Trophoblast cell (in vitro differentiated cells and primary cell): ENCODE results near the gene INTU. TPM values are rescaled to one million over a fixed set of nuclear protein-coding genes. Genes with fewer than 3 reads are reported as not detected.
"Not testable (repeated sequence)": the region's sequence is repeated elsewhere in the genome, so short reads cannot be mapped to it uniquely, and the experiment has no call there.

Experiments used
- DNase-seq, 2 donors: peaks; one replicate each; pipeline ENCODE4 v3.0.0-alpha.2; 2016
- H2AFZ ChIP-seq: 2 replicates; pipeline ENCODE4 v1.6.1; 2013; ENCODE audit warnings: low read length, moderate library complexity, mild to moderate bottlenecking; ENCODE audit not compliant: insufficient read depth, poor library complexity
- H2AK5ac ChIP-seq: 2 replicates; pipeline ENCODE4 v1.6.1; 2013; ENCODE audit warnings: mild to moderate bottlenecking, low read length
- H2BK120ac ChIP-seq: 2 replicates; pipeline ENCODE4 v1.6.1; 2013; ENCODE audit warnings: low read length, mild to moderate bottlenecking, moderate library complexity; ENCODE audit not compliant: insufficient read depth, poor library complexity
- H2BK12ac ChIP-seq: 2 replicates; pipeline ENCODE4 v1.6.1; 2013; ENCODE audit warnings: mild to moderate bottlenecking, low read length, moderate library complexity
- H2BK5ac ChIP-seq: 2 replicates; pipeline ENCODE4 v1.6.1; 2013; ENCODE audit warnings: low read length, low read depth, moderate library complexity, mild to moderate bottlenecking; ENCODE audit not compliant: poor library complexity
- H3K14ac ChIP-seq: 2 replicates; pipeline ENCODE4 v1.6.1; 2013; ENCODE audit warnings: mild to moderate bottlenecking, low read length
- H3K18ac ChIP-seq: 2 replicates; pipeline ENCODE4 v1.6.1; 2013; ENCODE audit warnings: mild to moderate bottlenecking, low read length
- H3K23ac ChIP-seq: 2 replicates; pipeline ENCODE4 v1.6.1; 2013; ENCODE audit warnings: low read length
- H3K27ac ChIP-seq: 2 replicates; pipeline ENCODE4 v1.5.1; 2013; ENCODE audit warnings: low read depth, mild to moderate bottlenecking, inconsistent platforms, low read length, moderate library complexity
- H3K27me3 ChIP-seq: 2 replicates; pipeline ENCODE4 v1.6.1; 2013; ENCODE audit warnings: inconsistent platforms, mild to moderate bottlenecking, low read length, moderate library complexity; ENCODE audit not compliant: insufficient read depth
- H3K36me3 ChIP-seq, 2 experiments: 1 replicate in 1 of 2; 2 replicates in 1 of 2; pipeline ENCODE4 v1.6.1; 2013; ENCODE audit warnings: low read length in 2 of 2, mild to moderate bottlenecking in 2 of 2, moderate library complexity in 1 of 2; ENCODE audit not compliant: insufficient read depth in 2 of 2, control insufficient read depth in 1 of 2
- H3K4ac ChIP-seq: 2 replicates; pipeline ENCODE4 v1.6.1; 2013; ENCODE audit warnings: low read depth, mild to moderate bottlenecking, low read length, moderate library complexity
- H3K4me1 ChIP-seq, 2 experiments: 1 replicate in 1 of 2; 2 replicates in 1 of 2; pipeline ENCODE4 v1.6.1; 2013; ENCODE audit warnings: low read length in 2 of 2, mild to moderate bottlenecking in 2 of 2, moderate library complexity in 1 of 2; ENCODE audit not compliant: insufficient read depth in 2 of 2, control insufficient read depth in 1 of 2
- H3K4me2 ChIP-seq: 2 replicates; pipeline ENCODE4 v1.6.1; 2013; ENCODE audit warnings: inconsistent platforms, mild to moderate bottlenecking, low read length, moderate library complexity
- H3K4me3 ChIP-seq: 2 replicates; pipeline ENCODE4 v1.5.1; 2013; ENCODE audit warnings: mild to moderate bottlenecking, low read depth, low read length, inconsistent platforms
- H3K79me1 ChIP-seq: one replicate; pipeline ENCODE4 v1.6.1; 2013; ENCODE audit warnings: low read length
- H3K79me2 ChIP-seq: 2 replicates; pipeline ENCODE4 v1.6.1; 2013; ENCODE audit warnings: low read length, mild to moderate bottlenecking; ENCODE audit not compliant: control insufficient read depth, insufficient read depth, poor library complexity
- H3K9ac ChIP-seq: 2 replicates; pipeline ENCODE4 v1.6.1; 2013; ENCODE audit warnings: mild to moderate bottlenecking, low read length
- H3K9me3 ChIP-seq: 2 replicates; pipeline ENCODE4 v1.6.1; 2013; ENCODE audit warnings: low read depth, mild to moderate bottlenecking, control low read depth, inconsistent platforms, low read length; ENCODE audit not compliant: insufficient read depth
- H4K12ac ChIP-seq: 2 replicates; pipeline ENCODE4 v1.6.1; 2013; ENCODE audit warnings: low read depth, mild to moderate bottlenecking, low read length, moderate library complexity
- H4K8ac ChIP-seq: 2 replicates; pipeline ENCODE4 v1.6.1; 2013; ENCODE audit warnings: low read depth, mild to moderate bottlenecking, low read length, moderate library complexity
- H4K91ac ChIP-seq: one replicate; pipeline ENCODE4 v1.6.1; 2013; ENCODE audit warnings: low read depth, mild to moderate bottlenecking, low read length, moderate library complexity
- WGBS: extraction: QIAGEN DNeasy Blood & Tissue Kit; methylation state at CpG from one replicate; pipeline ENCODE4 v1.1.7; 2013; ENCODE audit warnings: missing lambda C conversion rate; ENCODE audit not compliant: insufficient read length, insufficient coverage; ENCODE audit errors: extremely low coverage; 5-methylcytosine and 5-hydroxymethylcytosine counted together
- polyA plus RNA-seq: library from polyadenylated mRNA; stranded (reverse); fragments of 200-250 nt; gene quantifications from 2 replicates; pipeline ENCODE4 v1.2.3, GENCODE V29; 2013

The INTU gene
- polyA plus RNA-seq = 2.5 and 2.7 TPM in 2 replicates

DNA sequence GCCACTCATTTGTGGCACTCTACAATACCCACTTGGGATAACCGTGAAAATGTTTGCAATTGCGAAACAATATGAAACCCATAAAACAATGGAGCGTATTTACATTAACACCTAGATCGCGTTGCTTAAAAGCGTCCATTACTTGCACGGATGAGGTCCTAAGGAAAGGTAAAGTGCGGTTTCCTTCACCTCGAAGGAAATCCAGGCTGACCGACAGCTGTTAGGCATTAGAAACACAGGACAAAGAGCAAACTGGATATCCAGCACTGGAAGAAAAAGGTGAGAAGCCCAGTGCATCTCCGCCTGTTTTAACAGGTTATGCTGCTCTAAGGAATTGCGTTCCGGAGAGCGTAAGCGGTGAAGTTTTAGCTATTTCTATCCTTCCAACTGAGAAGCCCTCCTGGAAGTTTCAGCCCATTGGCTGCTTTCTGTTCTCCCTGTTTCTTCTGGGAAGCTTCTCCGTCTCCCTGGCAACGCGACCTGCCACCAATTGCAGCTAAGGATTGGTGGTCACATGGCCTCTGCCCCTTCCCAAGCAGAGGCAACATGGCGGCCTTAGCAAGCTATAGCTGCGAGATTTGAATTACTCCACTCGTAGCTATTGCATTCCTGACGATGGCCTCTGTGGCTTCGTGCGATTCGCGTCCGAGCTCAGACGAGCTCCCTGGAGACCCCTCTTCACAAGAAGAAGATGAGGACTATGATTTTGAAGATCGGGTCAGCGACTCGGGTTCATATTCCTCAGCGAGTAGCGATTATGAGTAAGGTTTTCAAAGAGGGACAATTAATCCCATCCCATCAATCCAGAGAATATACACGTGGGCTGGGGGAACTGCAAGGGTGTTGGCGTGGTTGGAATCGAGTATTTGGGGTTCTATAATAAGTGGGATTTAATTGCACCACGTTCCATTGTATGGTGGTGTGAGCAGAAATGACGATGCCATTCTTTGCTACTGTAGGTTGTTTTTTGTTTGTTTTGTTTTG, at the start of gene INTU:
TSS of gene INTU (plus strand) at position 538 of the 984 bp plus-strand sequence. CDS start at position 616, 78 bp downstream.
- Histone ChIP-seq H3K36me3 (no peaks in the 10 kb centered on the region), H3K4ac (no peak within 1 kb of the TSS), H3K4me2 (peak within 1 kb of the TSS; percentile 93), H3K79me1 (peaks cover 3% of the 10 kb centered on the region), H4K8ac (peak within 1 kb of the TSS; percentile 88), H3K27ac (no peak within 1 kb of the TSS), H3K14ac (peak within 1 kb of the TSS; percentile 49), H4K12ac (no peak within 1 kb of the TSS), H3K9ac (peak within 1 kb of the TSS; percentile 90), H4K91ac (peak within 1 kb of the TSS; percentile 39), H3K4me3 (peak within 1 kb of the TSS; percentile 84), H2BK12ac (no peak within 1 kb of the TSS), H2AFZ (peak within 1 kb of the TSS; percentile 65), H2BK120ac (no peak within 1 kb of the TSS), H2AK5ac (no peak within 1 kb of the TSS), H3K4me1 (peaks cover 0 to 2% of the 10 kb centered on the region in 2 experiments), H2BK5ac (peak within 1 kb of the TSS; percentile 23), H3K27me3 (no peaks in the 10 kb centered on the region), H3K9me3 (no peaks in the 10 kb centered on the region), H3K23ac (no peak within 1 kb of the TSS), H3K18ac (peak within 1 kb of the TSS; percentile 49), H3K79me2 (no peaks in the 10 kb centered on the region)
- WGBS = no CpG with 5 or more reads among the region's 38 CpGs
- peak; percentile 94 to 97 for DNase-seq

DNA sequence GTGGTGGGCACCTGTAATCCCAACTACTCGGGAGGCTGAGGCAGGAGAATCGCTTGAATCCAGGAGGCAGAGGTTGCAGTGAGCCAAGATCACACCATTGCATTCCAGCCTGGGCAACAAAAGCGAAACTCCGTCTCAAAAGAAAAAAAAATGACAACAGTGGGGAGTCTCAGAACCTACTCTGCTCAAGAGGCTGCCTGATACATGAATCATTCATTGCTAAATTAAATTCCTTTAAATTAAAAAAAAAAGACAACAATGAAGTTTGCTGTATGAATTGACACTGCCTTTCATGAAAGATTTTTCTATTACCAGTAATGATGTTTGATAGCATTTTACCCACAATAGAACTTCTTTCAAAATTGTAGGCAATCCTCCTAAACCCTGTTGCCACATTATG, 46.3 kb upstream of the INTU start:
- no CpG with 5 or more reads among the region's 4 CpGs for WGBS

DNA sequence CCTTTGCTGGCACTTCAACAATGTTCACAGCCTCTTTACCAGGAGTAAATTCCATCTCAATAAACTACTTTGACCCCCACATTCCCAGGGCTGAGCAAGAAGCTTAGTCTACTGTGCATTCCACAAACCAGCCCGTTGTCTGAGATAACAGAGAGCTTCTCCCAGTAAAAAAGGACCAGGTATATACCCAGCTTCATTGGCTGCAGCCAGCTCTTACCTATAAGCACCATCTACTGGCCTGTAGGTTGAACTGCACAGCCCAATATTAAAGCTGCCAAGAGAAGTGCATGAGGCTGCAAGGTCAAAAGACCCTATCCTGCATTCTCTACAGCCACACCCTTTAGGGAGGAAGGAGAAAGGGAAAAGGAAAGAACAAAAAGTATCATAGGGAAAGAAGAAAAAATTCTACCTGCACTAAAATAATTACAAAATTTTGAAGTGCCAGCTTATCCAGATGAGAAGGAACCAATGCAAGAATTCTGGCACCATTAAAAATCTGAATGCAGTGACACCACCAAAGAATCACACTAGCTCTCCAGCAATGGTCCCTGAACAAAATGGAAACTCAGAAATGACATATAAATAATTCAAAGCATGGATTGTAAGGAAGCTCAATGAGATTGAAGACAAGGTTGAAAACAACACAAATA, 45.7 kb upstream of the INTU start:
- Histone ChIP-seq H2AK5ac (no peak overlapping the region), H2AFZ (no peak overlapping the region), H3K36me3 (no peaks in the 10 kb centered on the region), H2BK12ac (no peak overlapping the region), H3K9me3 (no peaks in the 10 kb centered on the region), H3K4me1 (no peaks in the 10 kb centered on the region), H3K79me1 (no peaks in the 10 kb centered on the region), H2BK120ac (no peak overlapping the region), H3K4ac (no peak overlapping the region), H3K4me3 (no peak overlapping the region), H3K4me2 (no peak overlapping the region), H2BK5ac (no peak overlapping the region), H3K23ac (no peak overlapping the region), H3K79me2 (no peaks in the 10 kb centered on the region), H4K8ac (no peak overlapping the region), H4K91ac (no peak overlapping the region), H3K14ac (no peak overlapping the region), H3K27ac (no peak overlapping the region), H3K18ac (no peak overlapping the region), H3K27me3 (no peaks in the 10 kb centered on the region), H4K12ac (no peak overlapping the region), H3K9ac (no peak overlapping the region)
- peak; percentile 33 to 64 for DNase-seq
- WGBS = no CpG with 5 or more reads among the region's 1 CpG

More for the DNA sequence above, 46.3 kb upstream of the INTU start:
- not testable (repeated sequence) for H2AFZ ChIP-seq, H3K79me1 ChIP-seq, H2BK12ac ChIP-seq, H2BK5ac ChIP-seq, H2BK120ac ChIP-seq, H3K18ac ChIP-seq, H3K4me3 ChIP-seq, H3K9me3 ChIP-seq, H3K14ac ChIP-seq, H3K4ac ChIP-seq, H4K12ac ChIP-seq, H4K91ac ChIP-seq, H3K27ac ChIP-seq, H4K8ac ChIP-seq, H3K79me2 ChIP-seq, H3K4me2 ChIP-seq, H3K9ac ChIP-seq, H3K27me3 ChIP-seq, H3K36me3 ChIP-seq, H3K4me1 ChIP-seq, H3K23ac ChIP-seq, H2AK5ac ChIP-seq, DNase-seq

DNA sequence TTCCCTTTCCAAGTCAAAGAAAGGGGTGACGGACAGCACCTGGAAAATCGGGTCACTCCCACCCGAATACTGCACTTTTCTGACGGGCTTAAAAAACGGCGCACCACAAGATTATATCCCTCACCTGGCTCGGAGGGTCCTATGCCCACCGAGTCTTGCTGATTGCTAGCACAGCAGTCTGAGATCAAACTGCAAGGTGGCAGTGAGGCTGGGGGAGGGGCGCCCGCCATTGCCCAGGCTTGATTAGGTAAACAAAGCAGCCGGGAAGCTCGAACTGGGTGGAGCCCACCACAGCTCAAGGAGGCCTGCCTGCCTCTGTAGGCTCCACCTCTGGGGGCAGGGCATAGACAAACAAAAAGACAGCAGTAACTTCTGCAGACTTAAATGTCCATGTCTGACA, 43.6 kb upstream of the INTU start:
- H3K9ac ChIP-seq, H4K12ac ChIP-seq, H3K27me3 ChIP-seq, H3K4me3 ChIP-seq, H3K27ac ChIP-seq, H3K79me1 ChIP-seq, H3K79me2 ChIP-seq, H4K8ac ChIP-seq, H2BK5ac ChIP-seq, H3K4me1 ChIP-seq, H3K9me3 ChIP-seq, DNase-seq, H4K91ac ChIP-seq, H2AFZ ChIP-seq, H3K18ac ChIP-seq, H2AK5ac ChIP-seq, H3K36me3 ChIP-seq, H3K23ac ChIP-seq, H2BK12ac ChIP-seq, H3K4ac ChIP-seq, H3K14ac ChIP-seq, H3K4me2 ChIP-seq, H2BK120ac ChIP-seq: not testable (repeated sequence)
- no CpG with 5 or more reads among the region's 12 CpGs for WGBS
